Measurements from ENCODE around the gene PDSS2.
"Not testable (repeated sequence)": the region's sequence is repeated elsewhere in the genome, so short reads cannot be mapped to it uniquely, and the experiment has no call there.

PDSS2 gene

DNA sequence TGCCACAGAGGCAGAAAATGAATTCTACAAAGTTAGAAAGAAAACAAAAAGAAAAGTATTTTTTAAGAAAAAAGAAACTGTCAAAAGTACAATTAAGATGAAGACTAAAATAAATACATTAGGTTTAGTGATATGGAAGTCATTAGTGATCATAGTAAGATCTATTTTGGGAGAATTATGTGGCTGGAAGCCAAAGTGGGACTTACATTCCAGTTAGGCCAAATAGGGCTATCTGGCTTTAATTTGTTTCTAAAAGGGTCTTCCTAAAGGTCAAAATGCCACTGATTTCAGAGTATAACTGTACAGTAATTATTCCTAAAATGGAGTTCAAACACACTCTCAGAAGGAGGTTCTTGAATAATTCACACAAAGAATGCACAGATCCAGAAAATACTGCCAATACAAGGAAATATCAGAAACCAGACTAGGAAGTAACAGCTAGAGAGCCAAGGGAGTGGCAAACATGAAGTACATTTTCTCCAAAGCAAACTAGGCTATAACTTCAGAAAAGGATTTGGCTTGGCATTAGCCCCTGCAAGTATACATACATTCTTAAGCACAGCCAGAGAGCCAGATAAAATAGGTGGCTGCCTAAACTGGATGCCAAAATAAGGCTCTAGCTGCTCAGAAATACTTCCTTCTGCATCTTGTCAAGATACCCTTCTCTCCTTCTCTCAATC lies 45.3 kb downstream of the PDSS2 start:
- DNase-seq = no peak

DNA sequence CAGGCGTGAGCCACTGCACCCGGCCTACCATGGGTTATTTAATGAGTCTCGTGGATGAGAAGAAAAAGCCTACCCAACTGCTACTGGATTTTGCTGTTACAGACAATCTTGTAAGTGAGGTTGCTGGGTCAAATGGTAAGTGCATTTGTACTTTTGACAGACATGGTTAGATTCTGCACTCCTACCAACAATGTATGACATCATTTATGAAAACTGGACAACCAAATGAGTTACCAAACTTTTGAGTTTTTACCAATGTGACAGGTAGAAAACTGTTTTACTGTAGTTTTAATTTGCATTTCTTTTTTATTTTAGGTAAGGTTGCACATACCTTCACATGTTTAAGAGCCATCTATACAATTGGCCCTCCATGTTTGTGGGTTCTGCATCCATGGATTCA lies 48.2 kb downstream of the PDSS2 start:
- DNase-seq = no peak

DNA sequence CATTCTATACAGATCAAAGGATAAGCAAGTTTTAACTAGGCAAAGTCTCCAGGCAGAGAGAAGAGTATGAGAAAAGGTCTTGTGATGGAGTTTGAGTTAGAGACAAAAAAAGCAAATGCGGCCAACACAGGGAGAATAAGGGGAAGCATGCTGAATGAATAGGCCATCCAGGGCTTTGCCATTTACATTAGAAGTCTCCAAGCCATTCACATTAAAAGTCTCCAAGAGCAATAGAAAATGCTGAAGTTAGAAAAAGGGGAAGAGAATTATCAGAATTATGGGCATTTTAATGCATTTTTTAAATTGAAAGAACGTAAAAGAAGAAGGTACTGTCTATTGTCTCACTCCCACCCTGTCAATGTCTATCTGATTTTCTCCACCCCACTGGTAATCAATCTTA lies 49.4 kb downstream of the PDSS2 start:
- no peak for DNase-seq

DNA sequence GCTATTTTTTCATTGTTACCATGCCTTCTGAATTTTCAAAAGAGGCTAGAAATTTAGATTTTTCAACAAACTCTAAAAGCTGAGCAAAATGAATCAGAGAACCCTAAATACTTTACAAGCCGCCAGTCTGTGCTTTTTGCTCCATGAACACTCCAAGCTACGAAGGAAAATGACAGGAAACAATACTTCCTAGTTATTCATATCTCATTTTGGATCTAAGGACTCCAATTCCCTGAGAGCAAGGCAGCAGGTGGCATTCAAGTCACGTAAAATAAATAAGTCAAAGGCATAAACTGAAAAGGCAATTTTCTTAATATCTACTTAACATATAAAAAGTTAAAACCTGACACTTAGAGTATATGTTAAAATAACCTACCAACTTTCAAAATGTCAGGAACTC lies 50.6 kb downstream of the PDSS2 start:
- DNase-seq = no peak

DNA sequence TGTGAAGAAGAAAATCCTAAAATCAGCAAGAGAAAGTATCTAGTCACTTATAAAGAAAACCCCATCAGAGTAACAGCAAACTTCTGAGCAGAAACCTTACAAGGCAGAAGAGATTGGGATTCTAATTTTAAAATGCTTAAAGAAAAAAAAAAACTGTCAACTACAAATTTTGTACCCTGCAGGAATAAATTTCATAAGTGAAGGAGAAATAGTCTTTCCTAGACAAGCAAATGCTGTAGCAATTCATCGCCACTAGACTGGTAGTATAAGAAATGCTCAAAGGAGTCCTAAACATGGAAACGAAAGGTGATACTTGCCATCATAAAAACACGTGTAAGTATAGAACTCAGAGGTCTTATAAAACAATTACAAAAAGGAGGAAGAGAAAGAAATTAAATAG lies 54.4 kb downstream of the PDSS2 start:
- DNase-seq = no peak

DNA sequence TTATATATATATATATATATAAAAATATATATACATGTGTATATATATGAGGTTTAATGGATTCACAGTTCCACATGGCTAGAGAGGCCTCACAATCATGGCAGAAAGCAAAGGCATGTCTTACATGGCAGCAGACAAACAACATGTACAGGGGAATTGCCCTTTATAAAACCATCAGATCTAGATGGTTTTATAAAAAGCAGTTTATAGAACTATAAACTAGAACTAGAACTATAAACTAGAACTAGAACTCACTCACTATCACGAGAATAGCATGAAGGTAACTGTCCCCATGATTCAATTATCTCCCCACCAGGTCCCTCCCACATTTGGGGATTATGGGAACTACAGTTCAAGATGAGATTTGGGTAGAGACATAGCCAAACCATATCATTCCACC lies 56.8 kb downstream of the PDSS2 start:
- no peak for DNase-seq

DNA sequence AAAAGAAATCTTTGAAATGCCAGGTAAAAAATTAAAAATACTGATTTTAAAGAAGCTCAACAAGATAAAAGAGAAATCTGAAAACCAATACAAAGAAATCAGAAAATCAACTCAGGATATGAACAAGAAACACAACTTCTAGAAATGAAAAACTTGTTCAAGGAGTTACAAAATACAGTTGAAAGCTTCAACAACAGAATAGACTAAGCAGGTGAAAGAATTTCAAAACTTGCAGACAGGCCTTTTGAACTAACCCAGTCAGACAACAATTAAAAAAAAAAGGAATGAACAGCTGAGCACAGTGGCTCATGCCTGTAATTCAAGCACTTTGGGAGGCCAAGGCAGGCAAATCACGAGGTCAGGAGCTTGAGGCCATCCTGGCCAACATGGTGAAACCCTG lies 57.8 kb downstream of the PDSS2 start:
- no peak for DNase-seq

DNA sequence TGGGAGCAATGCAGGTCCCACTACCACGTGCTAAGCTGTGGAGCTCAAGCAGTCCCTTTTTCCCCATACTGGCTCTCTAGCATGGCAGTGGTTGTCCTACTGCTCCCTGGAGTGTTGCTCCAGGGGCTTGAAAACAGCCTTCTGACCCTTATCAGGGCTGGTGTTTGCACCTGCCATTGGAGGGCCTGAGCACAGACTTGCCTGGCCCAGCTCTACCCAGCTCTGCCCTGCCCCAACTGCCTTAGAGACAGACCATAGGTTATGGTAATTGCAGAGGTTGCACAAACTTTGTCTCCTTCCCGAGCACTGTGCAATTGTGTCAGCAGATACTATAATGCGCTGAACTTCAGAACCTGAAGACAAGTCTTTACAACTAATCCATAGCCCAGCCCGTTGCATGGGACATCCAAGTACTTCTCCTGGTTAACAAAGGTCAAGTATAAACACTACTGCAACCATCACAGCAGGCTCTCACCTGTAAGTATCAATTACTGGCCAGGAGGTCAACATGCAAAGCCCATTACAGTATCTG lies 58.7 kb downstream of the PDSS2 start:
- no peak for DNase-seq

DNA sequence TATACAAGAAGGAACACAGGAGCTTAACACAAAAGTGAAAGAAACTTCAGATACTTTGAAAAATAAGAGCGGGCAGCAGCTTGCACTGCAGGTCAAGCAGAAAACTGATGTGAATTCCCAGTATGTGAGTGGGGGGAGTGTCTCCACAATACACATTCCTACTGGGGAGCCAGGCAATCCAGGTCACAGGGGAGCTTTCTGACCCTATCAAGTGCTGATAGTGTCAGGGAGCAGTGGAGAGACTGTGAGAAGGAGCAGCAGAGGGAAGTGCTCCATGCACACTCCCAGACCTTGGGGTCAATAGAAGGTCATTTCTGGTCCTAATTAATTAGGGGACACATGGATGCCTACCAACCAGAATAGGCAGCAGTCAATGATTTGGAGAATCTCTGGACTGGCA lies 59.4 kb downstream of the PDSS2 start:
- DNase-seq = no peak

DNA sequence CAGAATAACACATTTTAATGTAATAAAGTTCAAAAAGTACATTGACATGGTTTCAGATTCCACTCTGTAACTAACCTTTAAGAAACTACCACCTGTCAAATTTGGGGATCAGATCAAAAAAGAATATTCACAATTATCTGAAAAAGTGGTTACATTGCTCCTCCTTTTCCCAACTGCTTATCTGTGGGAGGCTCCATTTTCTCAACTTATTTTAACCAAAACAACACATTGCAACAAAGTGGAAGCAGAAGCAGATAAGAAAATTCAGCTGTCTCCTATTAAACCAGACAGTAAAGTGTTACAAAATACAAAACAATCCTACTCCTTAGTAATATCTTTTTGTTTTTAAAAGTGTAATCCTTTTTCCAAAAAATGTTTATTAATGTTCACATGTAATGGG lies 61.4 kb downstream of the PDSS2 start:
- DNase-seq = no peak

DNA sequence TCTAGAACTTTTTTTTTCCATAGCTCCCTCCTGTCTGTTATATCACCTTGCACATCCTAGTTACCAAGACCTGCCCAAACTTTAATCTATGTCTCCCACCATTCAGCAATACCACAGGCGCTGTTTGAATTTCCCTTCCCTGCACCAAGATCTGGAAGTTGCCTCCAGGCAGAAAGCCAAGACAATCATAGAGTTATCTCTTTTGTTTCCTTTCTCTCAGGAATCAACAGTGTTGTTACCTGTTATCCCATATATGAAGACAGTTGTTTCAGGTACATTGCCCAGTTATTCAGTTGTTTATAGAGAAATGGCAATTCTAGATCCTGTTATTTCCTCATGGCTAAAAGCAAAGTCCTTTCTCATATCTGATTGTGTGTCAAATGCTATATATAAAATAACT lies 63.2 kb downstream of the PDSS2 start:
- DNase-seq = no peak

DNA sequence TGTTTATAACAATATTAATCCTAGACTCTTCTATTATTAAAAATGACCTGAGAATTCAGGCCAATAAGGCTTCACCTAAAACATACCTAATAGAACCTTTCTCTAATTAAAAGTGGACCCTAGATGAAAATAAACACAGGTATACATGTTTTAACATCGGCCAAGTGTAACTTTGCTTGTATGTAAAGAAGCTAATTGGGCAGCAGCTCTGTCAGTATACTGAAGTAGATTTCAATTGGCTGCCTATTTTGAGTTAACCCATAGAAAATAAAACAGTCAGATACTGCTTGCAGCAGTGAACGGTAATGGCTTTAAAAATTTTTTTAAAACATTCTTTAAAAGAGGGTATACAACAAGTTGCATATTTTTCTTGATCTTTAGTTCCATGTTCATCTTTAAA lies 67.3 kb downstream of the PDSS2 start:
- no peak for DNase-seq

DNA sequence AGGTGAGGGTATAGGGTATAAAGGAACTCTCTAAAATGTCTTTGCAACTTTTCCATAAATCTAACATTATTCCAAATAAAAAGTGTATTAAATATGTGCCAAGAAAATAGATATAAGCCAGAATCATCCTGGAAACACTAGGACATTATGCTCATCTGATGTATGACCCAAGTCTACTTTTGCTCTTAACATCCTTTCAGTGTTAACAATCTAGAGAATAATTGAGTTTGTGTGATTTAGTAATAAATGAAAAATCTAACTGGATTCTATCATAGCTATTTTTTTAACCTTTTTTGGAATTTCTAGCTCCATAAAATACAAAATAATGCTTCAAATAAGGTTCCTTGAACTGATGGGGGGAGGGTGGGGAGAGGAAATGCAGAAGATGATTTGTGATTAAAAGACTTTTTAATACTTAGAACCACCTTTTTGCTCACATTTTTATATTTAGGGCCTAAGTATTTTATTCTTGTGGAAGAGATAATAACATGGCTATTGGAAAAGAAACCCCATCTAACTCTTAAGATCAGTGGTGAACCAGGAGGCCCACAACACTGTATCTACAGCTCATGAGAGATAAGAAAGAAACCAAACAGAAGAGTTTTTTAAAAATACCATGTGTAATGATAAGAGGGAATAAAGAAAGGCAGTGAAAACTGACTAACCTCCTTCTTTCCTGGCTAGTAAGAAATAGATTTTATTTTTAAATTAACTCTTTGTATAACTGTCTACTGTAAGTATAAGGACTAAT lies 68.5 kb downstream of the PDSS2 start:
- no peak for DNase-seq

DNA sequence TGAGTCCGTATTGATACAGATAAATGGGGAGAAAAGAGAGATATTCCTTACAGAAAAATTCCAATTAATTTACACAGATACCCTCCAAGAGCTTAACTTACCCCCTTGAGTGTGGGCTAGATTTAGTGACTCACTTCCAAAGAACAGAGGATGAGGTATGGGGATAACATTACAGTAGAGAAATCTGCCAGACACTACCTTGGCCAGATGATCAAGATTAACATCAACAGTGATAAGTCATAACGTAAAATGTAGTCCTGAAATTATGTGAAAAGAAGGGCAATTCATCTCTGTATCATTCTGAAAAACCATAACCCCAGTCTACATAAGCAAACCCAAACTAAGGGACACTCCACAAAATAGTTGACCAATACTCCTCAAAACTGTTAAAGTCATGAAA lies 69.3 kb downstream of the PDSS2 start:
- no peak for DNase-seq

DNA sequence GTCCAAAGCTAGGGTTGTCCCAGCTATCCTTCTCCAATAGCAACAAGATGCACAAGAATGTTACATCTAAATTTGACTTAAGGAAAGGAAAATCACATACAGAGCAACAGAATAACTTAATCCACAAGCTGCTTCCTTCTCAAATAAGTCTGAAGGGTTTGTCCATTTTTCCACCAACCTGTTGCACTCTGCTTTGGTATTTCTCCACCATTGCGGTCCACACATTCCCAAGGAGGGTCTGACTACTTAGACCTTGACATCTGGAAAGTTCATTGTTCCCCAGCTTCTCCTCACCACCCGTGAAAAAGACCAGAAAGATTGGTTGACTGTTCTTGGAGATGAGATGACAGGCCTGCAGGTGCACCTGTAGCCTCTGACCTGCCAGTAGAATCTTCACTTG lies 72.5 kb downstream of the PDSS2 start:
- DNase-seq = no peak

DNA sequence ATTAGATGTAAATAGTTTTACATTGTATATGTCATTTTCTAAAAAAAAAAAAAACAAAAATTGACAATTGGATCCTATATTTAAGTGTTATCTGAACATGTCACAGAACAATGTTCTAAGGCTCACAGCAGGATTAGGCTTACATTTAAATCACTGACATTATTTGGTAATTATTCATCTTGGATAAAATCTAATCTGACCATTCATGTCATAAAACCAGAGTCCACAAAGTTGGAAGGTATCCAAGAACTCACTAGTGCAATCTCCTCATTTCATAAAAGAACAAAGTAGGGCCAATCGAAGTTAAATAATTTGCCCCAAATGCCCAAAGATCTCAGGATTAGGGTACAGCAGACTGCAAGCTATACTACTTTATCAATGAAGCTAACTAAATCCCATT lies 73.0 kb downstream of the PDSS2 start:
- no peak for DNase-seq

DNA sequence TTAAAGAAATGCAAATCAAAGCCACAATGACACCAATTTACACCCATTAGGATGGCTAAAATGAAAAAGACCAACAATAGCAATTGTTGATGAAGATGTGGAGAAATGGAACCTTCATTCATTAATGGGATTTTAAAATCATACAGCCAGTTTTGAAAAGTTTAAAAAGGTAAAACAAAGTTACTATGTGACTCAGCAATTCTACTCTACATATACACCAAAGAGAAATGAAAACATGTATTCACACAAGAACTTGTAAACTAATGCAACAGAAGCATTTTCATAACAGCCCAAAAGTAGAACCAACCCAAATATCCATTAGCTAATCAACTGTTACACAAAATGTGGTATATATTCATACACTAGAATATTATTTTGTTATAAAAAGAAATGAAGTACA lies 75.7 kb downstream of the PDSS2 start:
- no peak for DNase-seq

DNA sequence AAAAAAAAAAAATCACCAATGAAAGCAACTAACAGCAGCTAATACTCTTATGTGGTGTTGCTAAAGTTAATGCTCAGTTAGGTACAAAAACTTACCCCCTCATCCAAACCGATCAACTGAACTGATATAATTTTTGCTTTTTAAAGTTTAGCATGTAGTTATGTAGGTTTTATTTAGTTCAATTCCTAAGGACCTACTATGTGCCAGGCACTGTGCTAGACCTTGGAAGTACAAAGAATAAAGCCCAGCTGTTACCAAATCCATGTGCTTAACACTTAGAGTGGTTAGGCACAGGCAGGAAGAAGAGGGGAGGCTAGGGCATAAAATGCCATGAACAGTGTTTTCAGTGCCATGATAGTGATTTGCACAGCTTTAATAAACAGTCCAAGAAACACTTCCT lies 85.1 kb downstream of the PDSS2 start:
- DNase-seq = no peak

DNA sequence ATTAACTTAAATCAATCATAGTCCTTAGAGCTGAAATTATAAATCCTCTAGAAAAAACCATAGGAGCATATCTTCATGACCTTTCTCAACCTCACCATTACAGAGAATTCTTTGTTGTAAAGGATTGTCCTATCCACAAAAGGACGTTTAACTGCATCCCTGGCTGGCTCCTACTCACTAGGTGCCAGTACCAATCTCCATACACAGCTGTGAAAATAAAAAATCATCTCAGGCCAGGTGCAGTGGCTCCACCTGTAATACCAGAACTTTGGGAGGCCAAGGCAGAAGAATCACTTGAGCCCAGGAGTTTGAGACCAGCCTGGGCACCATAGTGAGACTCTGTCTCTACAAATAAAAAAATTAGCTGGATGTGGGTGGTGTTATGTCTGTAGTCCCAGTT lies 89.9 kb downstream of the PDSS2 start:
- no peak for DNase-seq

DNA sequence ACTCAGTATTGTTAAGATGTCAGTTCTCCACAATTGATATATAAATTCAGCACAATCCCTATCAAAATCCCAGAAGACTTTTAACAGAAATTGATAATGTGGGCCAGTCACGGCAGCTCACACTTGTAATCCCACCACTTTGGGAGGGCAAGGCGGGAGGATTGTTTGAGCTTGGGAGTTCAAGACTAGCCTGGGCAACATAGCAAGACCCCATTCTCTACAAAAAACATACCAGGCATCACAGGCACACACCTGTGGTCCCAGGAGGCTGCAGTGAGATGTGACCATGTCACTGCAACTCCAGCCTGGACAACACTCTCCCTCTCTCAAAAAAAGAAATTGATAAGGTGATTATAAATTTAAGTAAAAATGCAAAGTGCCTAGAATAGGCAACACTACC lies 90.9 kb downstream of the PDSS2 start:
- DNase-seq = no peak

DNA sequence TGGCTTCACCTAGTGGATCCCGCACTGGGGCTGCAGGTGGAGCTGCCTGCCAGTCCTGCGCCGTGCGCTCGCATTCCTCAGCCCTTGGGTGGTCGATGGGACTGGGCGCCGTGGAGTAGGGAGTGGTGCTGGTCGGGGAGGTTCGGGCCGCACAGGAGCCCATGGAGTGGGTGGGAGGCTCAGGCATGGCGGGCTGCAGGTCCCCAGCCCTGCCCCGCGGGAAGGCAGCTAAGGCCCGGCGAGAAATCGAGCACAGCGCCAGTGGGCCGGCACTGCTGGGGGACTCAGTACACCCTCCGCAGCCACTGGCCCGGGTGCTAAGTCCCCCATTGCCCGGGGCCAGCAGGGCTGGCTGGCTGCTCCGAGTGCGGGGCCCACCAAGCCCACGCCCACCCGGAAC lies 95.2 kb downstream of the PDSS2 start:
- not testable (repeated sequence) for DNase-seq

DNA sequence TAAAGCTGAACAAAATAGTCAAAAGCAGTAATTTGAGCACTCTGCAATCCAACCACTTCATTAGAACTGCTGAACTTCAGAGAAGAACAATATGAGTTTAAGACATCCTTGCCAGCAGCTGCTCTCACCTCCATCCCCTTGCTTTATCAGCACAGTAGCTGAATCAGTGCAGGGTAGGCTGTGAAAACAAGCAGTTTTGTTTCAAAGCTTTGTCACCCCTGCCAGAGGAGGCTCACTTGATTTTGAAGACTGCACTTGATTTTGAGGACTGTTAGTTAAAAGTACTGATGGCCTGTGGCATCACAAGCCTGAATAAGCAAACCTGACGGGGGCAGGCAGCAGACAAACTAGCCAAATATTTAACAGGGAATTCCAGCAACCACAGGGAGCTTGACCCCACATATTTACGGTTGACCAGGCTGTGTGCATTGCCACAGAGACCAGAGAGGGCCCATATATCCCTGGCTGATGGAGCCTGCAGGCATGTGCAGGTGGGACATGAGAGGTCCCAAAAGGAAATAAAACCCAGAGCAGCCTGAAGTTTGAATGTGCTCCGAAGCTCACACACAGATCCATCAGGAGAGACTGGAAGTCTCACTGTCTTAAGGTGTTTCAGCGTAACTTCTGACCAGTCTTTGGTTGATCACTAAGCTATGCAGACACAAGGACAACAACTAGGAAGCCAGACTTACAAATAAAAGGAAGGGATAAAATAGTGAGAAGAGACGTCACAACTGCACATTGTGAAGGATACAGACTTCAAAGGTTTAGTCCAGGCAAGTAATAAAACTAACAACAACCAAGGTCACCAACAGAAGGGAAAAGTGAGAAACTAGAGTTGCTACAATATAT lies 97.4 kb downstream of the PDSS2 start:
- DNase-seq = no peak

DNA sequence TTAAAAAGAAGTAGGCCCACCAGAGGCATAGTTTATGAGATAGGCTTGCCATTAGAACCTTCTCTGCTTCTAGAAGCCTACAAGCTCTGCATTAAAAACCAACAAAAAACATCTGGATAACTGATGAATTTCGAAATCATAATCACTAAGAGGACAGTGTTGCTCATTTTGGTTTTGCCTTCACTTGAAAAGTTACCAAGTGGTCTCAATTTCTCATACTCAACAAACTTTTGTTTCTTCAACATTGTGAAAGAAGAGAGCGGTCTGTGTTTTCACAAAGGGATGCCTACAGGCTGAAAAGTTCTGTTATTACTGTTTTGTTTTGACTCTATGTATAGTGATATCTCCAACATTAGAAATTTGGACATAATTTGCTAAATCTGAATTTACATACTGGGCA lies 98.9 kb downstream of the PDSS2 start:
- DNase-seq = no peak

DNA sequence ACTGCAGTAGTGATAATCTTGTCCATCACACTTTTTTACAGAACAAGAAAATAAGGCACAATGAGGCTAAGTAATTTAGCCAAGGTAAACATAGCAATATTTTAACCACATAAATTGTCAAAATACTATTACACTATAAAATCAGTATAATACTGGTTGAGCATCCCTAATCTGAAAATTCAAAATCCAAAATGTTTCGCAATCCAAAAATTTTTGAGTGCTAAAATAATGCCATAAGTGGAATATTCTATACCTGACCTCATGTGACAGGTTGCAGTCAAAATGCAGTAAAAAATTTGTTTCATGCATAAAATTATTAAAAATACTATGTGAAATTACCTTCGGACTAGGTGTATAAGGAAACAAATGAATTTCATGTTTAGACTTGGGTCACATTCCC lies 101.5 kb downstream of the PDSS2 start:
- DNase-seq = no peak
